Measurements from ENCODE around the gene FAM228B. TPM values are rescaled to one million over a fixed set of nuclear protein-coding genes. Genes with fewer than 3 reads are reported as not detected.

The FAM228B gene
- polyA plus RNA-seq (0.73 to 2.5 TPM (median 2.0 TPM) in 3 replicates), polyA minus RNA-seq (0.23 to 1.0 TPM (median 0.89 TPM) in 3 replicates)
- 4.4 TPM for polyA plus RNA-seq (2011; ENCODE audit: low read depth)
- polyA plus RNA-seq (2011; cell fraction: cytosol; rRNA removed): 1.5 and 3.4 TPM in 2 replicates
- 4.9 and 8.5 TPM in 2 replicates for polyA plus RNA-seq (2011; cell fraction: nucleus; rRNA removed)
- polyA plus RNA-seq (2012; ENCODE audit: low replicate concordance): 2.5 and 4.3 TPM in 2 replicates
- polyA minus RNA-seq (2011; cell fraction: cytosol; rRNA and poly(A)+ RNA removed): 4.2 TPM
- 0.32 and 2.5 TPM in 2 replicates for polyA minus RNA-seq (2011; cell fraction: nucleus; rRNA and poly(A)+ RNA removed)

DNA sequence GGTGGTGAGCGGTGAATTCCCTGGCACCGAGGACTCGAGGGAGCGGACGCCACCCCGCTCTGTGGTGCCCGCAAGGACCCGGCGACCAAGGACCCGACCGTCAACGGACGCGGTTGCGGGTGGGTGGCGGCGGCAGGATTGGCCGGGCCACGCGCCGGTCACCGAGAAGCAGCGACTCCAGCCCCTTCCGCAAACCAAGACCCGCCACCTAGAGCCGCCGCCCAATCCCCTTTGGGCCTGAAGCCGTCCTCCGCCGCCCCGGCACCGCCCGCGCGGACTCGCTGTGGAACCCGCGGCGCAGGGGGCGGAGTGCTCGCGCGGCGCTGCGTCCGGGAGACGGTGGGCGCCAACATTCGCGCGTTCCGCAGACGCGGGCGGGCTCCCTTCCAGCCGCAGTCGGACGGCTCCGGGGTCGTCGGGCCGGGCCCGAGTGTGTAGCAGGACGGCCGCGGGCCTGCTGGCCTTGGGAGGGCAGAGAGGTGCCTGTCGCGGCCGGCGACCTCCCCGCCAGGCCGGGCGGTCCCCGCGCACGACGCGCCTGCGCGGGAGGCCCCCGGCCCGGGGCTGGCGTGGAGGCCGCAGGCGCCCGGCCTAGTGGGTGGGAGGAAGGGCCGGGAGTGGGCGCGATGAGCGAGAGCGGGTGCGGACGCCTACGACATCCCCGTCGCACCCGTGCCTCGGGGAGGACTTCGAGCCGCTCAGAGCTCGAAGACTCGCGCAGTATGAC is at the start of gene FAM228B, which contains the start of gene PFN4:
Gene FAM228B (plus strand): TSS at position 275 of the 727 bp plus-strand sequence. CDS start 893 bp downstream, outside the sequence.
Gene PFN4 (minus strand): TSS at position 140 of the 727 bp plus-strand sequence. CDS start 799 bp downstream, outside the sequence.
- no peaks in the 10 kb centered on the region for H3K9me3 ChIP-seq (ENCODE audit: control insufficient read depth, low read depth, low read length)
- peak within 1 kb of the TSS; percentile 62 to 80 (median 70) for H3K4me3 ChIP-seq (ENCODE audit: control insufficient read depth in 2 of 3, extremely low read depth in 1 of 3, insufficient read depth in 2 of 3, low read depth in 1 of 3, low read length in 3 of 3)
- H2AFZ ChIP-seq (ENCODE audit: control insufficient read depth, low read length): peak within 1 kb of the TSS; percentile 97
- no peaks in the 10 kb centered on the region for H3K36me3 ChIP-seq (ENCODE audit: control insufficient read depth in 2 of 2, extremely low read depth in 1 of 2, insufficient read depth in 2 of 2, low read length in 2 of 2)
- DNase-seq (ENCODE audit: low read depth, low spot score) (no peak), FAIRE-seq (no peak)
- H3K4me2 ChIP-seq (ENCODE audit: control insufficient read depth, extremely low read depth, insufficient read depth, low read depth, low read length): peak within 1 kb of the TSS; percentile 97
- no peaks in the 10 kb centered on the region for H4K20me1 ChIP-seq (ENCODE audit: control insufficient read depth, extremely low read depth, insufficient read depth, low read length)
- no peaks in the 10 kb centered on the region for H3K27me3 ChIP-seq (ENCODE audit: control insufficient read depth, extremely low read depth, insufficient read depth, low read length)
- H3K9me1 ChIP-seq (ENCODE audit: control insufficient read depth, extremely low read depth, insufficient read depth, low read length): no peaks in the 10 kb centered on the region
- peaks cover 7% of the 10 kb centered on the region for H3K4me1 ChIP-seq (ENCODE audit: control insufficient read depth, extremely low read depth, insufficient read depth, low read length)
- H3K9ac ChIP-seq (ENCODE audit: control insufficient read depth, extremely low read depth, insufficient read depth, low read length): peak within 1 kb of the TSS; percentile 73
- peak within 1 kb of the TSS; percentile 14 for H3K27ac ChIP-seq (ENCODE audit: control insufficient read depth, insufficient read depth, low read length)
- no peaks in the 10 kb centered on the region for H3K79me2 ChIP-seq (ENCODE audit: control insufficient read depth, insufficient read depth, low read length)
- dilution Hi-C loops (cut with MboI; ENCODE audit: extremely low pct_ligation_motif_present, low sequenced_read_pairs): no loop called here
- no peak for TF ChIP-seq EZH2 (IDR thresholded peaks at IDR 0.05; ENCODE audit: low read length)
- TF ChIP-seq, protein P1, sequence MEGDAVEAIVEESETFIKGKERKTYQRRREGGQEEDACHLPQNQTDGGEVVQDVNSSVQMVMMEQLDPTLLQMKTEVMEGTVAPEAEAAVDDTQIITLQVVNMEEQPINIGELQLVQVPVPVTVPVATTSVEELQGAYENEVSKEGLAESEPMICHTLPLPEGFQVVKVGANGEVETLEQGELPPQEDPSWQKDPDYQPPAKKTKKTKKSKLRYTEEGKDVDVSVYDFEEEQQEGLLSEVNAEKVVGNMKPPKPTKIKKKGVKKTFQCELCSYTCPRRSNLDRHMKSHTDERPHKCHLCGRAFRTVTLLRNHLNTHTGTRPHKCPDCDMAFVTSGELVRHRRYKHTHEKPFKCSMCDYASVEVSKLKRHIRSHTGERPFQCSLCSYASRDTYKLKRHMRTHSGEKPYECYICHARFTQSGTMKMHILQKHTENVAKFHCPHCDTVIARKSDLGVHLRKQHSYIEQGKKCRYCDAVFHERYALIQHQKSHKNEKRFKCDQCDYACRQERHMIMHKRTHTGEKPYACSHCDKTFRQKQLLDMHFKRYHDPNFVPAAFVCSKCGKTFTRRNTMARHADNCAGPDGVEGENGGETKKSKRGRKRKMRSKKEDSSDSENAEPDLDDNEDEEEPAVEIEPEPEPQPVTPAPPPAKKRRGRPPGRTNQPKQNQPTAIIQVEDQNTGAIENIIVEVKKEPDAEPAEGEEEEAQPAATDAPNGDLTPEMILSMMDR (optimal IDR thresholded peaks at IDR 0.05 in 1 of 3, IDR thresholded peaks at IDR 0.05 in 1 of 3, conservative IDR thresholded peaks at IDR 0.05 in 1 of 3; ENCODE audit: extremely low read depth in 1 of 3, insufficient read depth in 2 of 3, low read length in 3 of 3): no peak

GRCh38 chr2:24073816-24074215 is 49.5 kb upstream of the FAM228B start:
- no peak for TF ChIP-seq EZH2 (IDR thresholded peaks at IDR 0.05; ENCODE audit: low read length)
- TF ChIP-seq, protein P1 (optimal IDR thresholded peaks at IDR 0.05 in 1 of 3, IDR thresholded peaks at IDR 0.05 in 1 of 3, conservative IDR thresholded peaks at IDR 0.05 in 1 of 3; ENCODE audit: extremely low read depth in 1 of 3, insufficient read depth in 2 of 3, low read length in 3 of 3): no peak
- H3K9me1 ChIP-seq (ENCODE audit: control insufficient read depth, extremely low read depth, insufficient read depth, low read length): peaks cover 3% of the 10 kb centered on the region
- no peak for DNase-seq (ENCODE audit: low read depth, low spot score)
- no peak overlapping the region for H3K4me3 ChIP-seq (ENCODE audit: control insufficient read depth in 2 of 3, extremely low read depth in 1 of 3, insufficient read depth in 2 of 3, low read depth in 1 of 3, low read length in 3 of 3)
- H3K79me2 ChIP-seq (ENCODE audit: control insufficient read depth, insufficient read depth, low read length): peaks cover 56% of the 10 kb centered on the region
- H3K27ac ChIP-seq (ENCODE audit: control insufficient read depth, insufficient read depth, low read length): no peak overlapping the region
- FAIRE-seq: no peak
- H3K4me2 ChIP-seq (ENCODE audit: control insufficient read depth, extremely low read depth, insufficient read depth, low read depth, low read length): no peak overlapping the region
- H3K36me3 ChIP-seq (ENCODE audit: control insufficient read depth in 2 of 2, extremely low read depth in 1 of 2, insufficient read depth in 2 of 2, low read length in 2 of 2): peaks cover 10 to 16% of the 10 kb centered on the region in 2 experiments
- H3K27me3 ChIP-seq (ENCODE audit: control insufficient read depth, extremely low read depth, insufficient read depth, low read length): no peaks in the 10 kb centered on the region
- peaks cover 4% of the 10 kb centered on the region for H4K20me1 ChIP-seq (ENCODE audit: control insufficient read depth, extremely low read depth, insufficient read depth, low read length)
- H3K9ac ChIP-seq (ENCODE audit: control insufficient read depth, extremely low read depth, insufficient read depth, low read length): no peak overlapping the region
- H3K9me3 ChIP-seq (ENCODE audit: control insufficient read depth, low read depth, low read length): no peaks in the 10 kb centered on the region
- H3K4me1 ChIP-seq (ENCODE audit: control insufficient read depth, extremely low read depth, insufficient read depth, low read length): peaks cover 7% of the 10 kb centered on the region
- dilution Hi-C loops (cut with MboI; ENCODE audit: extremely low pct_ligation_motif_present, low sequenced_read_pairs): no loop called here
- H2AFZ ChIP-seq (ENCODE audit: control insufficient read depth, low read length): no peak overlapping the region

Measured in keratinocyte (primary cell).